OCI-LY1 (cell line): ENCODE data around the gene CD33.
"Not testable (repeated sequence)": the region's sequence is repeated elsewhere in the genome, so short reads cannot be mapped to it uniquely, and the experiment has no call there.

Experiments used
- EZH2 ChIP-seq: fragments of 200-600 bp; sonication (generic), shearing (Covaris generic); IDR thresholded peaks from 2 replicates; pipeline ENCODE4 v1.8.0; 2017; ENCODE audit warnings: borderline replicate concordance, mixed run types, mild to moderate bottlenecking, antibody characterized with exemption, low read length, moderate library complexity, mixed read lengths
- TF ChIP-seq, protein P1 (sequence below): fragments of 200-600 bp; sonication (generic), shearing (Covaris generic); IDR thresholded peaks from 2 replicates; pipeline ENCODE4 v1.5.1; 2017; ENCODE audit warnings: mild to moderate bottlenecking, antibody characterized with exemption, low read length, moderate library complexity, mixed read lengths

DNA sequence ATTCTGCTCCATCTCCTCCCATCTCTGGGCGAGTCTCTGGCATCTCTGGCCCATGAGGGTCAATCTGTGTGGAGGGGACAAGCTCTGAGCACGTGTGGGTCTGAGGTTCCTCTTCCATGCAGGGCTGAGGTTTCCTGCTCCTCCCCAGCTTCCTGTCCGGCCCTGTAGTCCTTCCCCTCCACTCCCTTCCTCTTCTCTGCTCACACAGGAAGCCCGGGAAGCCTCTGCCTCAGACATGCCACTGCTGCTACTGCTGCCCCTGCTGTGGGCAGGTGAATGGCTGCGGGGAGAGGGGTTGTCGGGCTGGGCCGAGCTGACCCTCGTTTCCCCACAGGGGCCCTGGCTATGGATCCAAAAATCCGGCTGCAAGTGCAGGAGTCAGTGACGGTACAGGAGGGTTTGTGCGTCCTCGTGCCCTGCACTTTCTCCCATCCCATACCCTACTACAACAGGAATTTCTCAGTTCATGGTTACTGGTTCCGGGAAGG, 14.0 kb upstream of the CD33 start:
- TF ChIP-seq, protein P1, sequence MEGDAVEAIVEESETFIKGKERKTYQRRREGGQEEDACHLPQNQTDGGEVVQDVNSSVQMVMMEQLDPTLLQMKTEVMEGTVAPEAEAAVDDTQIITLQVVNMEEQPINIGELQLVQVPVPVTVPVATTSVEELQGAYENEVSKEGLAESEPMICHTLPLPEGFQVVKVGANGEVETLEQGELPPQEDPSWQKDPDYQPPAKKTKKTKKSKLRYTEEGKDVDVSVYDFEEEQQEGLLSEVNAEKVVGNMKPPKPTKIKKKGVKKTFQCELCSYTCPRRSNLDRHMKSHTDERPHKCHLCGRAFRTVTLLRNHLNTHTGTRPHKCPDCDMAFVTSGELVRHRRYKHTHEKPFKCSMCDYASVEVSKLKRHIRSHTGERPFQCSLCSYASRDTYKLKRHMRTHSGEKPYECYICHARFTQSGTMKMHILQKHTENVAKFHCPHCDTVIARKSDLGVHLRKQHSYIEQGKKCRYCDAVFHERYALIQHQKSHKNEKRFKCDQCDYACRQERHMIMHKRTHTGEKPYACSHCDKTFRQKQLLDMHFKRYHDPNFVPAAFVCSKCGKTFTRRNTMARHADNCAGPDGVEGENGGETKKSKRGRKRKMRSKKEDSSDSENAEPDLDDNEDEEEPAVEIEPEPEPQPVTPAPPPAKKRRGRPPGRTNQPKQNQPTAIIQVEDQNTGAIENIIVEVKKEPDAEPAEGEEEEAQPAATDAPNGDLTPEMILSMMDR = not testable (repeated sequence)
- TF ChIP-seq EZH2 = not testable (repeated sequence)
